GM12872 (cell line): ENCODE results near the gene RAD52.
A peak's percentile ranks its signal among the peaks of the same experiment; 100 is the strongest.

Experiments used
- CTCF ChIP-seq: IDR thresholded peaks from 3 replicates; pipeline ENCODE4 v1.5.1; 2011; ENCODE audit warnings: low read depth, mild to moderate bottlenecking, low read length, moderate library complexity; ENCODE audit not compliant: insufficient read depth

RAD52 gene

DNA sequence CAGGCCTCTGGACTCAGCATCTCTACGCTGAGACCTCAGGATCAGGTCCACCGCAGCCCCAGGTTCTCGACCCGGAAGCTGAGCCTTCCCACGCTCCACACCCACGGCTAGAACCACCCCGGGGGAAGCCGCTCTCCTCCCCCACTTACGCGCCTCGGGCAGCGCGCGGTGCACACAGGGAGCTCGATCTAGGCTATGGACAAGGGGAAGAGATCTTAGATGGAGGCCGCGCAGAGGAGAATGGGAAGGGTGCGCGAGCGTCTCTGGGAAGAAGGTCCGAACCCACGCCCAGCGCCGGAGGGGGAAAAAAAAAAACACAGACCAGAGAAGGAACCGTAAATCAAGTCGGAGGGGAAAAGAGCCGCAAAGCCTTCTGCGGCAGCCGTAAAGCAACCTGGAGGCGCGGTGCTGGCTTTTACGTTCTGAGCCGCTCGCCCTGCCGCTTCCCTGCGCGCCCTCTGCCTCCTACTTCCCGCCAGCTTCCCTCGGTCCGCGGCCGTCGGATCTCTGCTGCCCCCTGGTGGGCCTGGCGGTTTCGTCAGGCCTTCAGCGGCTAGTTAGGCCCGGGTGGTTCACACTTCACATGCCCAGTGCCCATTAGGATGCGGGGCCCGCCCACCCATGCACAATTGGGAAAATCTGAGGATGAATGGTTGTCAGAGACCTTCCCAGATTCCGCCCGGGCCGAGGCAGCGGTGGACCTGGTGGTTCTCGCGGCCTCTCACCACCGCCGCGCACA lies at the start of gene RAD52:
RAD52 (minus strand) TSS at position 242 of the 739 bp plus-strand sequence. CDS start 16,636 bp downstream, outside the sequence.
- TF ChIP-seq CTCF: peak; percentile 88

DNA sequence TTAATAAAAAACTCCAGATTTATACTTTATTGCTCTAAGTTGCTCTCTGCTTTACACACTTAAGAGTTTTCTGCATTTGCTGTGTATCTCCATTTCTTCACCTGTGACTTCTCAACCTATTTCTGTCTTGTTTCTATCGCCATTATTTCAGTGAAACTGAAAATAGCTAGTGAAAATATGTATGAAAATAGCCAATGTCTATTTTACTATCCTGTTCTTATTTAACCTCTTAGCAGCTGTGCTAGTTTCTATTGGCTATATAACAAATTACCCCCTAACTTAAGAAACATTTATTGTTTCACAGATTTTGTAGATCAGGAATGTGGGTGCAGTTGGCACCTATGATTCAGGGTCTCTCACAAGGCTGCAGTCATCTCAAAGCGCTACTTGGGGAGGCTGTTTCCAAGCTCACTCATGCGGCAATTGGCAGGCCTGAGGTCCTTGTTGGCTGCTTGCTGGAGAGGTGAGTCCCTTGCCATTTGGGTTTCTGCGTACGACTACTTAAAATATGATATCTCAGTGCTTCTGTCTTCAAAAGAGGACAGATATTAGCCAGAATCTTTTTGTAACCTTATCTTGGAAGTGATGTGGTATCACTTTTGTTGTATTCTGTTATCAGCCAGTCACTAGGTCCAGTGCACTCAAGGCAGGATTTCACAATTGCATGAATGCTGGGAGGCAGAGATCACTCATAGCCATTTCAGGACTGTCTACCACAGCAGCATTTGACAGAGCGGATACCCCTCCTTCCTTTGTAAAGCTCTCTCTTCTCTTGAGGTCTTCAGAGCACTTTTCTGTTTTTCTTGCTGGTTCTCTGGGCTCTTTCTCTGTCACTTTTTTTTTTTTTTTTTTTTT lies 48.8 kb upstream of the RAD52 start:
- TF ChIP-seq CTCF: no peak

DNA sequence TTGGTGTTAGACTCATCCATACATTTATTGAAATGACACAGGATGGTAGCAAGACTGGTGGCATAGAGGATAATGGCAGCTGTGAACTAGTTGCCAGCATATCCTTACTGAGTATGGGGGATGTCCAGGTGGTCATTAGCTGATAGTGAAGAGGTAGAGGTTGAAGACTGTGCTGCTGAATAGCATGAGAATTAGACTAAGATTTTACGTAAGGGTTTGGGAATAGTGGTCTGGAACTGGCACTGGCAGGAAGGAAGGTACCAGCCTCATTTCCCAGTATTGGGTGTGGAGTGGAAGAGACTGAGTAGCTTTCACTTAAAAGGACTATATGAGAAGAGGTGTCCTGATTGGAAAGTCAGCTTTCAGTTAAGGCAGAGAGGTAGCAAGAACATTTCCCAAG lies 48.0 kb upstream of the RAD52 start:
- TF ChIP-seq CTCF: no peak

GRCh38 chr12:996881-997280 lies 47.4 kb upstream of the RAD52 start:
- no peak for TF ChIP-seq CTCF

DNA sequence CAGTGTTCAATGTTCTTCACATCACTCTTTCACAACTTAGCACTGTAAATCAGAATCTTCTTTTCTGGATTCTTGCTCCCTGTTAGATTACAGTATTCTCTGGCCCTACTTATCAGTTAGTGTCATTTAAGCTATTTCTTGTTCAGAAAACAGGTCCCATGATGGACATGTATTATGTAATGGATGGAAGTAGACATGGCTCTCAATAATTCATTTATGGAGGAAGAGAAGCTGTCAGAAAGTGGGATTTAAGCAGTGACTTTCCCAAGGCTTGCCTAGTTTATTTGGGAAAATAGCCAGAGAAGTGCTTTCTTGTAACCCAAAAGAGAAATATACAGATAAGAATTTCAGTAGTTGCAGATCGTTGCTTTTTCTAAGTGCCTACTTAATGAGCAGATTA lies 43.2 kb upstream of the RAD52 start:
- TF ChIP-seq CTCF: no peak

DNA sequence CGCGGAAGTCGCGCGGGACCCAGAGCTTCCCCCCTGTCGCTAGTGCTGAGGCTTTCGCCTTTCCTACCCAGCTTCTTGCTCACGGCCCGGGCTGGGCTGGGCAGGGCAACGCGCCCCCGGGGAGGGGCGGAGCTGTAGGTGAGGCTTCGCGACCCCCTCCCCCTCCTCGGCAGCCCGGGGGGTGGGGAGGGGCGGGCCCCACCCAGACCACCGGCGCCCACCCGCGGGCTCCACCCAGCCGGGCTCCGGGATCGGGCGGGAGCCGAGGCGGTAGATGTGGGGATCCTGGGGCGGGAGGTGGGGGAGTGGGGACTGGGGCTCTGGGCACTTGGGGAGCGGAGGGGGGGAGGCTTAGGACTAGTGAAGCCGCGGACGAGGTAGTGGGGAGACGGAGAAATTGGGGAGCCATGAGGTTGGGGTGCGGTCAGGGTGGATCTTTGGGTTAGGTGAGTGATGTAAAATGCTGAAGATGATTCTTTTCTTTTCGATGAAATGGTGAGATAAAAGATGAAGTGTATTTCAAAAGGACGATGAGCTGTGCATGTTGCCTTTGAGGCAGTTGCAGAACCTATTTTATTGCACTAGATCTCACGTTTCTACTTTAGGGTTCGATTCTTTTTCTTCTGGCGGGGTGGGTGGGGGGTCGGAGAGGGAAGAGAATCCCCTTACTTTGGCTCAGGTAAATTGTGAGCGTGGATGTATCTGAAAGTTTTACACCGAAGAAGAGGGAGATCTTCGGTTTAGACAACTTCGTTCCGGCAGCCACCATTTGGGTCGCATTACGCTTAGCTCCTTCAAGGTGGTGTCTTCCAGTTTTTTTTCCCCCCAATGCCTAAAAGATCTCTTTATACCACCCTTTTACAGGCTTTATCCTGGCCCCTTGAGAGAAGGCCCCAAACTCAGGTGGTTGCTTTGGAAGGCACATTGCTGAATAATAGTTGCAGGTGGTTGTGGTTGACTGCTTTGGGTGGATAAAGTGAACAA lies 42.1 kb upstream of the RAD52 start:
- no peak for TF ChIP-seq CTCF
